Thymus (tissue), 11 donors: ENCODE measurements around the gene FAM234B. TPM values are rescaled to one million over a fixed set of nuclear protein-coding genes. Genes with fewer than 3 reads are reported as not detected.
A peak's percentile ranks its signal among the peaks of the same experiment; 100 is the strongest.
"Not testable (repeated sequence)": the region's sequence is repeated elsewhere in the genome, so short reads cannot be mapped to it uniquely, and the experiment has no call there.

ENCODE experiments used
- DNase-seq, 9 donors: peaks; one replicate each; pipeline ENCODE4 v3.0.0-alpha.2; 2013; ENCODE audit warnings: low spot score in 9 of 9, low read depth in 6 of 9, missing footprints in 1 of 9
- H3K27ac ChIP-seq, 2 donors: one replicate each; pipeline ENCODE4 v1.5.1; 2013; ENCODE audit warnings: control low read depth in 1 of 2, low read depth in 1 of 2, low read length in 1 of 2, mild to moderate bottlenecking in 1 of 2, moderate library complexity in 1 of 2
- H3K27me3 ChIP-seq, 2 donors: one replicate each; pipeline ENCODE4 v1.5.1; 2013; ENCODE audit warnings: low read length in 1 of 2; ENCODE audit not compliant: control insufficient read depth in 2 of 2, insufficient read depth in 1 of 2
- H3K36me3 ChIP-seq, 2 donors: one replicate each; pipeline ENCODE4 v1.5.1; 2013; ENCODE audit warnings: low read length in 1 of 2, mild to moderate bottlenecking in 1 of 2, moderate library complexity in 1 of 2; ENCODE audit not compliant: control insufficient read depth in 2 of 2, insufficient read depth in 2 of 2
- H3K4me1 ChIP-seq, 2 donors: one replicate each; pipeline ENCODE4 v1.5.1; 2013; ENCODE audit warnings: low read length in 2 of 2; ENCODE audit not compliant: control insufficient read depth in 2 of 2, insufficient read depth in 2 of 2
- H3K4me3 ChIP-seq, 2 donors: one replicate each; pipeline ENCODE4 v1.5.1; 2013; ENCODE audit warnings: low read length in 2 of 2, control low read depth in 1 of 2, mild to moderate bottlenecking in 1 of 2
- H3K9me3 ChIP-seq, 2 donors: one replicate each; pipeline ENCODE4 v1.5.1; 2013; ENCODE audit warnings: low read length in 1 of 2, mild to moderate bottlenecking in 1 of 2; ENCODE audit not compliant: control insufficient read depth in 2 of 2, insufficient read depth in 1 of 2
- WGBS: extraction: QIAGEN DNeasy Blood & Tissue Kit; methylation state at CpG from one replicate; pipeline ENCODE4 v1.1.7; 2013; 5-methylcytosine and 5-hydroxymethylcytosine counted together
- polyA plus RNA-seq: library from polyadenylated mRNA; stranded (reverse); fragments of 200-250 nt; gene quantifications from one replicate; pipeline ENCODE4 v1.2.3, GENCODE V29; 2013
- total RNA-seq: library from RNA; stranded (reverse); fragments of 120-200 nt; gene quantifications from one replicate; pipeline ENCODE4 v1.2.4, GENCODE V29; 2013
- donor health status: healthy.

Gene FAM234B
- total and polyA plus RNA-seq, 2 donors: 3.8 to 4.1 TPM

GRCh38 chr12:13075118-13075480 is 30.9 kb downstream of the FAM234B start:
- no peaks in the 10 kb centered on the region for H3K36me3 ChIP-seq
- peak overlapping the region in 1 of 2 donors; percentile 42 for H3K27ac ChIP-seq
- no peaks in the 10 kb centered on the region for H3K27me3 ChIP-seq
- DNase-seq: no peak
- H3K4me1 ChIP-seq: peaks cover 0 to 3% of the 10 kb centered on the region in 2 donors
- no peak overlapping the region for H3K4me3 ChIP-seq
- no peaks in the 10 kb centered on the region for H3K9me3 ChIP-seq

- peaks cover 0 to 1% of the 10 kb centered on the region in 2 donors for H3K4me1 ChIP-seq
- H3K27me3 ChIP-seq: no peaks in the 10 kb centered on the region
- DNase-seq: no peak
- H3K27ac ChIP-seq: no peak overlapping the region
- 88% methylated on average over 12 of the region's 12 CpGs for WGBS
- no peaks in the 10 kb centered on the region for H3K9me3 ChIP-seq
- no peaks in the 10 kb centered on the region for H3K36me3 ChIP-seq
- no peak overlapping the region for H3K4me3 ChIP-seq
Observed at GRCh38 chr12:13075786-13076570, 31.8 kb downstream of the FAM234B start.

GRCh38 chr12:13079440-13079906 is 35.3 kb downstream of the FAM234B start:
- H3K36me3 ChIP-seq: peaks cover 0 to 2% of the 10 kb centered on the region in 2 donors
- H3K27me3 ChIP-seq: no peaks in the 10 kb centered on the region
- no peak overlapping the region for H3K27ac ChIP-seq
- no peak for DNase-seq
- WGBS: 98% methylated on average over 8 of the region's 8 CpGs
- no peaks in the 10 kb centered on the region for H3K9me3 ChIP-seq
- H3K4me1 ChIP-seq: no peaks in the 10 kb centered on the region
- no peak overlapping the region for H3K4me3 ChIP-seq

GRCh38 chr12:13080266-13080665 is 36.1 kb downstream of the FAM234B start:
- Histone ChIP-seq H3K9me3 (no peaks in the 10 kb centered on the region), H3K27ac (no peak overlapping the region), H3K36me3 (peaks cover 0 to 2% of the 10 kb centered on the region in 2 donors), H3K4me1 (no peaks in the 10 kb centered on the region), H3K4me3 (no peak overlapping the region), H3K27me3 (no peaks in the 10 kb centered on the region)
- WGBS: 98% methylated on average over 3 of the region's 3 CpGs
- no peak for DNase-seq

- 74% methylated on average over 2 of the region's 2 CpGs for WGBS
- no peak overlapping the region for H3K4me3 ChIP-seq
- H3K36me3 ChIP-seq: peaks cover 0 to 2% of the 10 kb centered on the region in 2 donors
Observed at GRCh38 chr12:13082861-13083260, 38.7 kb downstream of the FAM234B start.

GRCh38 chr12:13083638-13084037 is 39.5 kb downstream of the FAM234B start:
- H3K27me3 ChIP-seq, H3K9me3 ChIP-seq, DNase-seq, H3K27ac ChIP-seq, H3K36me3 ChIP-seq, H3K4me1 ChIP-seq, H3K4me3 ChIP-seq: not testable (repeated sequence)
- 97% methylated on average over 5 of the region's 5 CpGs for WGBS

More at GRCh38 chr12:13082861-13083260, 38.7 kb downstream of the FAM234B start:
- DNase-seq: no peak
- Histone ChIP-seq H3K9me3 (no peaks in the 10 kb centered on the region), H3K27me3 (no peaks in the 10 kb centered on the region), H3K4me1 (no peaks in the 10 kb centered on the region), H3K27ac (no peak overlapping the region)

- Histone ChIP-seq H3K36me3 (peaks cover 0 to 2% of the 10 kb centered on the region in 2 donors), H3K27me3 (no peaks in the 10 kb centered on the region), H3K4me3 (no peak overlapping the region), H3K9me3 (no peaks in the 10 kb centered on the region), H3K27ac (no peak overlapping the region), H3K4me1 (no peaks in the 10 kb centered on the region)
- no peak for DNase-seq
- 98% methylated on average over 11 of the region's 11 CpGs for WGBS
Observed at GRCh38 chr12:13084898-13085640, 40.9 kb downstream of the FAM234B start.

GRCh38 chr12:13085968-13086686 is 41.9 kb downstream of the FAM234B start:
- no peak overlapping the region for H3K4me3 ChIP-seq
- no peaks in the 10 kb centered on the region for H3K4me1 ChIP-seq
- no peaks in the 10 kb centered on the region for H3K27me3 ChIP-seq
- no peaks in the 10 kb centered on the region for H3K9me3 ChIP-seq
- WGBS: 91% methylated on average over 7 of the region's 7 CpGs
- no peak for DNase-seq
- peaks cover 0 to 1% of the 10 kb centered on the region in 2 donors for H3K36me3 ChIP-seq
- H3K27ac ChIP-seq: no peak overlapping the region

GRCh38 chr12:13087766-13088165 is 43.6 kb downstream of the FAM234B start:
- WGBS: 95% methylated on average over 5 of the region's 5 CpGs
- DNase-seq: no peak
- no peaks in the 10 kb centered on the region for H3K9me3 ChIP-seq
- H3K27ac ChIP-seq: no peak overlapping the region
- no peaks in the 10 kb centered on the region for H3K27me3 ChIP-seq
- no peaks in the 10 kb centered on the region for H3K4me1 ChIP-seq
- H3K36me3 ChIP-seq: no peaks in the 10 kb centered on the region
- H3K4me3 ChIP-seq: no peak overlapping the region
